Thymus (tissue), 11 donors: Measurements from ENCODE around the gene DCAF6. TPM values are rescaled to one million over a fixed set of nuclear protein-coding genes. Genes with fewer than 3 reads are reported as not detected.

ENCODE experiments used
- DNase-seq, 9 donors: peaks; one replicate each; pipeline ENCODE4 v3.0.0-alpha.2; 2013; ENCODE audit warnings: low spot score in 9 of 9, low read depth in 6 of 9, missing footprints in 1 of 9
- H3K27ac ChIP-seq, 2 donors: one replicate each; pipeline ENCODE4 v1.5.1; 2013; ENCODE audit warnings: control low read depth in 1 of 2, low read depth in 1 of 2, low read length in 1 of 2, mild to moderate bottlenecking in 1 of 2, moderate library complexity in 1 of 2
- H3K27me3 ChIP-seq, 2 donors: one replicate each; pipeline ENCODE4 v1.5.1; 2013; ENCODE audit warnings: low read length in 1 of 2; ENCODE audit not compliant: control insufficient read depth in 2 of 2, insufficient read depth in 1 of 2
- H3K36me3 ChIP-seq, 2 donors: one replicate each; pipeline ENCODE4 v1.5.1; 2013; ENCODE audit warnings: low read length in 1 of 2, mild to moderate bottlenecking in 1 of 2, moderate library complexity in 1 of 2; ENCODE audit not compliant: control insufficient read depth in 2 of 2, insufficient read depth in 2 of 2
- H3K4me1 ChIP-seq, 2 donors: one replicate each; pipeline ENCODE4 v1.5.1; 2013; ENCODE audit warnings: low read length in 2 of 2; ENCODE audit not compliant: control insufficient read depth in 2 of 2, insufficient read depth in 2 of 2
- H3K4me3 ChIP-seq, 2 donors: one replicate each; pipeline ENCODE4 v1.5.1; 2013; ENCODE audit warnings: low read length in 2 of 2, control low read depth in 1 of 2, mild to moderate bottlenecking in 1 of 2
- H3K9me3 ChIP-seq, 2 donors: one replicate each; pipeline ENCODE4 v1.5.1; 2013; ENCODE audit warnings: low read length in 1 of 2, mild to moderate bottlenecking in 1 of 2; ENCODE audit not compliant: control insufficient read depth in 2 of 2, insufficient read depth in 1 of 2
- WGBS: extraction: QIAGEN DNeasy Blood & Tissue Kit; methylation state at CpG from one replicate; pipeline ENCODE4 v1.1.7; 2013; 5-methylcytosine and 5-hydroxymethylcytosine counted together
- polyA plus RNA-seq: library from polyadenylated mRNA; stranded (reverse); fragments of 200-250 nt; gene quantifications from one replicate; pipeline ENCODE4 v1.2.3, GENCODE V29; 2013
- total RNA-seq: library from RNA; stranded (reverse); fragments of 120-200 nt; gene quantifications from one replicate; pipeline ENCODE4 v1.2.4, GENCODE V29; 2013
- donor health status: healthy.

The DCAF6 gene
- total and polyA plus RNA-seq, 2 donors, result 28.0 to 51.7 TPM

GRCh38 chr1:167993720-167994119 is 57.2 kb downstream of the DCAF6 start:
- Histone ChIP-seq H3K4me1 (no peaks in the 10 kb centered on the region), H3K36me3 (peaks cover 5 to 21% of the 10 kb centered on the region in 2 donors)
- over 99% methylated on average over 2 of the region's 2 CpGs for WGBS

GRCh38 chr1:167994560-167994959 is 58.1 kb downstream of the DCAF6 start:
- no peaks in the 10 kb centered on the region for H3K9me3 ChIP-seq
- H3K4me3 ChIP-seq, result no peak overlapping the region
- no peaks in the 10 kb centered on the region for H3K27me3 ChIP-seq
- 99% methylated on average over 2 of the region's 2 CpGs for WGBS
- no peak overlapping the region for H3K27ac ChIP-seq
- H3K36me3 ChIP-seq, result peaks cover 5 to 21% of the 10 kb centered on the region in 2 donors
- H3K4me1 ChIP-seq, result no peaks in the 10 kb centered on the region
- DNase-seq, result no peak

More at GRCh38 chr1:167993720-167994119, 57.2 kb downstream of the DCAF6 start:
- Histone ChIP-seq H3K27ac (no peak overlapping the region), H3K4me3 (no peak overlapping the region), H3K27me3 (no peaks in the 10 kb centered on the region), H3K9me3 (no peaks in the 10 kb centered on the region)
- DNase-seq, result no peak

GRCh38 chr1:167995038-167995437 is 58.6 kb downstream of the DCAF6 start:
- Histone ChIP-seq H3K4me1 (no peaks in the 10 kb centered on the region), H3K36me3 (peaks cover 5 to 21% of the 10 kb centered on the region in 2 donors), H3K27me3 (no peaks in the 10 kb centered on the region), H3K4me3 (no peak overlapping the region), H3K27ac (no peak overlapping the region), H3K9me3 (no peaks in the 10 kb centered on the region)
- 98% methylated on average over 3 of the region's 3 CpGs for WGBS
- DNase-seq, result no peak

GRCh38 chr1:167996266-167996665 is 59.8 kb downstream of the DCAF6 start:
- Histone ChIP-seq H3K27me3 (no peaks in the 10 kb centered on the region), H3K4me3 (no peak overlapping the region), H3K36me3 (peaks cover 5 to 19% of the 10 kb centered on the region in 2 donors), H3K9me3 (no peaks in the 10 kb centered on the region), H3K4me1 (no peaks in the 10 kb centered on the region), H3K27ac (no peak overlapping the region)
- WGBS, result 95% methylated on average over 3 of the region's 3 CpGs
- no peak for DNase-seq

GRCh38 chr1:167997037-167997575 is 60.6 kb downstream of the DCAF6 start:
- Histone ChIP-seq H3K4me3 (no peak overlapping the region), H3K9me3 (no peaks in the 10 kb centered on the region), H3K4me1 (no peaks in the 10 kb centered on the region), H3K27me3 (no peaks in the 10 kb centered on the region), H3K27ac (no peak overlapping the region), H3K36me3 (peaks cover 5 to 15% of the 10 kb centered on the region in 2 donors)
- WGBS, result 92% methylated on average over 3 of the region's 3 CpGs
- DNase-seq, result no peak

GRCh38 chr1:167999877-168000276 is 63.4 kb downstream of the DCAF6 start:
- Histone ChIP-seq H3K9me3 (no peaks in the 10 kb centered on the region), H3K4me3 (no peak overlapping the region), H3K27me3 (no peaks in the 10 kb centered on the region), H3K27ac (no peak overlapping the region), H3K36me3 (peaks cover 0 to 9% of the 10 kb centered on the region in 2 donors), H3K4me1 (no peaks in the 10 kb centered on the region)
- no peak for DNase-seq
- 97% methylated on average over 3 of the region's 3 CpGs for WGBS

GRCh38 chr1:168000656-168001055 is 64.2 kb downstream of the DCAF6 start:
- Histone ChIP-seq H3K4me1 (no peaks in the 10 kb centered on the region), H3K4me3 (no peak overlapping the region), H3K27me3 (no peaks in the 10 kb centered on the region), H3K27ac (no peak overlapping the region), H3K9me3 (no peaks in the 10 kb centered on the region), H3K36me3 (peaks cover 0 to 12% of the 10 kb centered on the region in 2 donors)
- 99% methylated on average over 3 of the region's 3 CpGs for WGBS
- DNase-seq, result no peak

- 92% methylated on average over 1 of the region's 1 CpG for WGBS
- Histone ChIP-seq H3K4me1 (no peaks in the 10 kb centered on the region), H3K27me3 (no peaks in the 10 kb centered on the region), H3K36me3 (peaks cover 0 to 14% of the 10 kb centered on the region in 2 donors), H3K4me3 (no peak overlapping the region), H3K27ac (no peak overlapping the region), H3K9me3 (no peaks in the 10 kb centered on the region)
- DNase-seq, result no peak
These were observed 64.7 kb downstream of the DCAF6 start for GRCh38 chr1:168001213-168001612.

GRCh38 chr1:168004531-168004930 is 68.0 kb downstream of the DCAF6 start:
- Histone ChIP-seq H3K27ac (no peak overlapping the region), H3K4me3 (no peak overlapping the region), H3K9me3 (no peaks in the 10 kb centered on the region), H3K36me3 (peaks cover 0 to 21% of the 10 kb centered on the region in 2 donors), H3K4me1 (no peaks in the 10 kb centered on the region), H3K27me3 (no peaks in the 10 kb centered on the region)
- DNase-seq, result no peak
- 98% methylated on average over 2 of the region's 2 CpGs for WGBS
